ENCODE measurements around the gene XPR1. TPM values are rescaled to one million over a fixed set of nuclear protein-coding genes. Genes with fewer than 3 reads are reported as not detected.

Gene XPR1
- total and polyA plus RNA-seq, 2 of the 8 experiments (the other 6 are each of a cell fraction or from before 2014, with no cell fraction given), result 28.6 to 43.9 TPM

DNA sequence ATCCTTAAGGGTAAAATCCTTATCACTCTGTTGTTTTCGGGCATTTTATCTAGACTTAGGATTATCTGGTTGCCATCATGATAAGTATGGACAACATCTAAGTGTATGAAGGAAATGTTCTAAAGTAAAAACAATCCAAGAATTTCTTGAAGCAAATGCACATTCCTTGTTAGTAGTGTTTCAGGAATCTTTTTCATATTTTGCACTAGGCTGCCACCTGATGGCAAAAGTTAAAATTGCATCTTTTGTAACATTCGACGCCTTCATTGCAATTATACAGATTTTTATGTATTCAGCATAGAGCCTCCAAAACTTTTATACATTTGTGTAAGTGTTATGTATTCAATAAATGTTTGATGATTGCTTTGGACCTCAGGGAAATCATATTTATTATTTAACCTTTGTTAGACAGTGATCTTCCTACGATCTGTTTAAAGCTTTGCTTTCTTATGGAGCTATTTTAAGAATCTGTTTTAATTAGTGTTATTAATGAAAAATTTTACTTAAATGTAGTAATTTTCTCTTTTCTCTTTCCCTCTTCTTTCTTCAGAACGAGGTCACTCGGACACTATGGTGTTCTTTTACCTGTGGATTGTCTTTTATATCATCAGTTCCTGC is 231.4 kb downstream of the XPR1 start (continued):
- no peak for TF ChIP-seq JUN (IDR thresholded peaks at IDR 0.05; ENCODE audit: low read depth, low read length)
- TF ChIP-seq, protein P1, sequence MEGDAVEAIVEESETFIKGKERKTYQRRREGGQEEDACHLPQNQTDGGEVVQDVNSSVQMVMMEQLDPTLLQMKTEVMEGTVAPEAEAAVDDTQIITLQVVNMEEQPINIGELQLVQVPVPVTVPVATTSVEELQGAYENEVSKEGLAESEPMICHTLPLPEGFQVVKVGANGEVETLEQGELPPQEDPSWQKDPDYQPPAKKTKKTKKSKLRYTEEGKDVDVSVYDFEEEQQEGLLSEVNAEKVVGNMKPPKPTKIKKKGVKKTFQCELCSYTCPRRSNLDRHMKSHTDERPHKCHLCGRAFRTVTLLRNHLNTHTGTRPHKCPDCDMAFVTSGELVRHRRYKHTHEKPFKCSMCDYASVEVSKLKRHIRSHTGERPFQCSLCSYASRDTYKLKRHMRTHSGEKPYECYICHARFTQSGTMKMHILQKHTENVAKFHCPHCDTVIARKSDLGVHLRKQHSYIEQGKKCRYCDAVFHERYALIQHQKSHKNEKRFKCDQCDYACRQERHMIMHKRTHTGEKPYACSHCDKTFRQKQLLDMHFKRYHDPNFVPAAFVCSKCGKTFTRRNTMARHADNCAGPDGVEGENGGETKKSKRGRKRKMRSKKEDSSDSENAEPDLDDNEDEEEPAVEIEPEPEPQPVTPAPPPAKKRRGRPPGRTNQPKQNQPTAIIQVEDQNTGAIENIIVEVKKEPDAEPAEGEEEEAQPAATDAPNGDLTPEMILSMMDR (IDR thresholded peaks at IDR 0.05; ENCODE audit: control extremely low read depth in 1 of 3, insufficient read depth in 1 of 3, low read depth in 1 of 3, low read length in 3 of 3), result peak in 2 of 3 experiments; percentile 43 to 53; a peak in 2 of 4 replicates
- TF ChIP-seq ZNF274 (IDR thresholded peaks at IDR 0.05; ENCODE audit: borderline replicate concordance, extremely low read depth, low read length), result no peak
- no peak for TF ChIP-seq POLR2AphosphoS5 (IDR thresholded peaks at IDR 0.05; ENCODE audit: low read depth, low read length)
- TF ChIP-seq HDAC6 (IDR thresholded peaks at IDR 0.05; ENCODE audit: low read depth, low read length), result no peak
- peak; percentile 36; the same call in 1 of the 2 replicates for TF ChIP-seq TEAD4 (IDR thresholded peaks at IDR 0.05; ENCODE audit: low read depth, low read length)
- no peak for TF ChIP-seq TAF1 (IDR thresholded peaks at IDR 0.05; ENCODE audit: low read depth, low read length)
- TF ChIP-seq, protein P2, sequence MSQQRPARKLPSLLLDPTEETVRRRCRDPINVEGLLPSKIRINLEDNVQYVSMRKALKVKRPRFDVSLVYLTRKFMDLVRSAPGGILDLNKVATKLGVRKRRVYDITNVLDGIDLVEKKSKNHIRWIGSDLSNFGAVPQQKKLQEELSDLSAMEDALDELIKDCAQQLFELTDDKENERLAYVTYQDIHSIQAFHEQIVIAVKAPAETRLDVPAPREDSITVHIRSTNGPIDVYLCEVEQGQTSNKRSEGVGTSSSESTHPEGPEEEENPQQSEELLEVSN (IDR thresholded peaks at IDR 0.05), result no peak

Data from H1 (cell line).